Activated effector memory CD4-positive, alpha-beta T cell treated with Interleukin-2 at 50 U/mL for 16 hours (primary cell): Measurements from ENCODE around the gene P2RY12.

Source experiments
- DNase-seq: peaks from one replicate; pipeline ENCODE4 v3.0.0-alpha.2; 2020

P2RY12 gene

GRCh38 chr3:151305060-151305774 is 79.3 kb downstream of the P2RY12 start:
- no peak for DNase-seq

GRCh38 chr3:151303751-151304150 is 80.8 kb downstream of the P2RY12 start:
- no peak for DNase-seq

GRCh38 chr3:151301787-151302186 is 82.8 kb downstream of the P2RY12 start:
- DNase-seq = no peak

GRCh38 chr3:151300539-151300938 is 84.0 kb downstream of the P2RY12 start:
- no peak for DNase-seq

- DNase-seq = no peak
Measured at GRCh38 chr3:151299006-151299405, 85.5 kb downstream of the P2RY12 start.

GRCh38 chr3:151297429-151297828 is 87.1 kb downstream of the P2RY12 start:
- DNase-seq = no peak

GRCh38 chr3:151296226-151296625 is 88.3 kb downstream of the P2RY12 start:
- DNase-seq = no peak

- DNase-seq = no peak
Measured at GRCh38 chr3:151293127-151293526, 91.4 kb downstream of the P2RY12 start.

GRCh38 chr3:151290673-151291072 is 93.9 kb downstream of the P2RY12 start:
- DNase-seq = no peak

- DNase-seq = no peak
Measured at GRCh38 chr3:151289445-151289844, 95.1 kb downstream of the P2RY12 start.
